Stimulated activated CD4-positive, alpha-beta T cell treated with anti-CD3 and anti-CD28 coated beads, Interleukin-2, amount 100 ng/mL, for 48 hours (primary cell): Measurements from ENCODE around the gene KRTAP9-6.
"Not testable (repeated sequence)": the region's sequence is repeated elsewhere in the genome, so short reads cannot be mapped to it uniquely, and the experiment has no call there.

Source experiments
- DNase-seq, 2 donors: peaks; one replicate each; pipeline ENCODE4 v3.0.0-alpha.2; 2020

Gene KRTAP9-6, protein sequence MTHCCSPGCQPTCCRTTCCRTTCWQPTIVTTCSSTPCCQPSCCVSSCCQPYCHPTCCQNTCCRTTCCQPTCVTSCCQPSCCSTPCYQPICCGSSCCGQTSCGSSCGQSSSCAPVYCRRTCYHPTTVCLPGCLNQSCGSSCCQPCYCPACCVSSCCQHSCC

GRCh38 chr17:41265078-41265477, at the start of gene KRTAP9-6:
KRTAP9-6 (plus strand) TSS chr17:41265378; CDS start chr17:41265378, 0 bp downstream.
- DNase-seq, result no peak

- no peak for DNase-seq
Measured at GRCh38 chr17:41215681-41216080, 49.5 kb upstream of the KRTAP9-6 start.

- no peak for DNase-seq
Measured at GRCh38 chr17:41223821-41224220, 41.4 kb upstream of the KRTAP9-6 start.

- DNase-seq, result no peak
Measured at GRCh38 chr17:41226051-41226450, 39.1 kb upstream of the KRTAP9-6 start.

DNA sequence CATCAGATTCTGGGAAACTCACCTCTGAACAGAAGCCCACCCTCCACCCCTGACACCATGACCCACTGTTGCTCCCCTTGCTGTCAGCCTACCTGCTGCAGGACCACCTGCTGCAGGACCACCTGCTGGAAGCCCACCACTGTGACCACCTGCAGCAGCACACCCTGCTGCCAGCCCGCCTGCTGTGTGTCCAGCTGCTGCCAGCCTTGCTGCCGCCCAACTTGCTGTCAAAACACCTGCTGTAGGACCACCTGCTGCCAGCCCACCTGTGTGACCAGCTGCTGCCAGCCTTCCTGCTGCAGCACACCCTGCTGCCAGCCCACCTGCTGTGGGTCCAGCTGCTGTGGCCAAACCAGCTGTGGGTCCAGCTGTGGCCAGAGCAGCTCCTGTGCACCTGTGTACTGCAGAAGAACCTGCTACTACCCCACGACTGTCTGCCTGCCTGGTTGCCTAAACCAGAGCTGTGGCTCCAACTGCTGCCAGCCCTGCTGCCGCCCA, 38.5 kb upstream of the KRTAP9-6 start, which contains the start of gene KRTAP9-2:
Gene KRTAP9-2, plus strand, starts transcription at position 51 of the 498 bp plus-strand sequence. Its CDS starts 7 bp downstream, at position 58.
- not testable (repeated sequence) for DNase-seq

- no peak for DNase-seq
Measured at GRCh38 chr17:41230094-41230493, 35.1 kb upstream of the KRTAP9-6 start.

- no peak for DNase-seq
Measured at GRCh38 chr17:41231731-41232130, 33.4 kb upstream of the KRTAP9-6 start.

DNA sequence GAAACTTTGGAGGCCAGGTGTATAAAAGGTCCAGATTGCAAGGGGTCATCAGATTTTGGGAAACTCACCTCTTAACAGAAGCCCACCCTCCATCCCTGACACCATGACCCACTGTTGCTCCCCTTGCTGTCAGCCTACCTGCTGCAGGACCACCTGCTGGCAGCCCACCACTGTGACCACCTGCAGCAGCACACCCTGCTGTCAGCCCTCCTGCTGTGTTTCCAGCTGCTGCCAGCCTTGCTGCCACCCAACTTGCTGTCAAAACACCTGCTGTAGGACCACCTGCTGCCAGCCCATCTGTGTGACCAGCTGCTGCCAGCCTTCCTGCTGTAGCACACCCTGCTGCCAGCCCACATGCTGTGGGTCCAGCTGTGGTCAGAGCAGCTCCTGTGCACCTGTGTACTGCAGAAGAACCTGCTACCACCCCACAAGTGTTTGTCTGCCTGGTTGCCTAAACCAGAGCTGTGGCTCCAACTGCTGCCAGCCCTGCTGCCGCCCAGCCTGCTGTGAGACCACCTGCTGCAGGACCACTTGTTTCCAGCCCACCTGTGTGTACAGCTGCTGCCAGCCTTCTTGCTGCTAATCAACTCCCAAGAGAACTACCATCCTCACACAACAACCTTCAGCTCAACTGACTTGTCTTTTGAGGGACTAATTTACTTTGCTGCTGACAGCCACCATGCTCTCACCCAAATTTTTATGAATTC, 32.6 kb upstream of the KRTAP9-6 start, which contains the start of gene KRTAP9-3:
Gene KRTAP9-3, plus strand, starts transcription at position 51 of the 707 bp plus-strand sequence. Its CDS starts 53 bp downstream, at position 104.
- not testable (repeated sequence) for DNase-seq

- DNase-seq, result not testable (repeated sequence)
Measured at GRCh38 chr17:41237116-41237515, 28.1 kb upstream of the KRTAP9-6 start.

GRCh38 chr17:41237949-41238437, 27.2 kb upstream of the KRTAP9-6 start, which contains the start of gene KRTAP9-8:
KRTAP9-8 (plus strand) TSS chr17:41237999; CDS start chr17:41238052, 53 bp downstream.
- not testable (repeated sequence) for DNase-seq

- DNase-seq, result not testable (repeated sequence)
Measured at GRCh38 chr17:41246995-41247787, 18.0 kb upstream of the KRTAP9-6 start.

DNA sequence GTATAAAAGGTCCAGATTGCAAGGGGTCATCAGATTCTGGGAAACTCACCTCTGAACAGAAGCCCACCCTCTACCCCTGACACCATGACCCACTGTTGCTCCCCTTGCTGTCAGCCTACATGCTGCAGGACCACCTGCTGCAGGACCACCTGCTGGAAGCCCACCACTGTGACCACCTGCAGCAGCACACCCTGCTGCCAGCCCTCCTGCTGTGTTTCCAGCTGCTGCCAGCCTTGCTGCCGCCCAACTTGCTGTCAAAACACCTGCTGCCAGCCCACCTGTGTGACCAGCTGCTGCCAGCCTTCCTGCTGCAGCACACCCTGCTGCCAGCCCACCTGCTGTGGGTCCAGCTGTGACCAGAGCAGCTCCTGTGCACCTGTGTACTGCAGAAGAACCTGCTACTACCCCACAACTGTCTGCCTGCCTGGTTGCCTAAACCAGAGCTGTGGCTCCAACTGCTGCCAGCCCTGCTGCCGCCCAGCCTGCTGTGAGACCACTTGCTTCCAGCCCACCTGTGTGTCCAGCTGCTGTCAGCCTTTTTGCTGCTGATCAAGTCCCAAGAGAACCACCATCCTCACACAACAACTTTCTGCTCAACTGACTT, 15.4 kb upstream of the KRTAP9-6 start, which contains the start of gene KRTAP9-4:
Gene KRTAP9-4, plus strand, starts transcription at position 51 of the 604 bp plus-strand sequence. Its CDS starts 34 bp downstream, at position 85.
- DNase-seq, result not testable (repeated sequence)

DNA sequence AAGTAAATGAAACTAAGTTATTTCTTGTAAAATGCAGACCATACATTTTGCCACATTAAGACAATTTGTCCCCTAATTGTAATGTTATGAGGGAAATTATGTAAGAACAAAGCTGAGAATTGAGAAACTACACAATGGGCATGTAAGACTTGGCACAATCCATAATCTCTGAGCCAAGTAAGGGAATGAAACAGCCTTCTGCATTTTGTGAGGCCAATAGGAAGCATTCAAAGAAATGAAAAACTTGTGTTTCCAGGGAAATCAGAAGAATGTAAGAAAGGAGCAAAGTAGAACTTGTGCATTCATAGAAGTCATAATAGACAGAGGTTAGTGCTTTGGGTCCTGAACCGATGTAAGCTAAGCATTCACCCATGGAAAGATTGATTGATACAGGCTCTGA, 13.9 kb upstream of the KRTAP9-6 start:
- no peak for DNase-seq

DNA sequence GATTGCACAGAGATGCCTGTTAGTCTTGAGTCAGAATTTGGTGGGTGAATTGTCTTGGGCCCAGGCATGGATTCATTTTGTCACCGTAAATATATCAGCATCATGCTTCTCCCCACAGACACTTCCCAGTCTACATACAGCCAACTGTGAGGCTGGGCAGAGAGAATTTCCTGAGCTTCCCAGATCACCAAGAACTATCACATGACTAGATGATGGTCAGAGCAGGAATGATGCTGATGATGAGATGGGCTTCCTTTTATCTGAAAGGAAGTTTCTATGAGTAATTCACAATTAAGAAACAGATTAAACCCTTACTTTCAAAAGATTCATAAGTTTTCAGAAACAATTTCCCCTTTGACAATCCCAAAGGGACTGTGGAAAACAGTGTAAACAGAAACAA, 10.3 kb upstream of the KRTAP9-6 start:
- no peak for DNase-seq

- not testable (repeated sequence) for DNase-seq
Measured at GRCh38 chr17:41255381-41256290, 9.5 kb upstream of the KRTAP9-6 start, which contains the start of gene KRTAP9-9. KRTAP9-9 (plus strand) TSS chr17:41255384.

- DNase-seq, result no peak
Measured at GRCh38 chr17:41256291-41256685, 8.9 kb upstream of the KRTAP9-6 start.

DNA sequence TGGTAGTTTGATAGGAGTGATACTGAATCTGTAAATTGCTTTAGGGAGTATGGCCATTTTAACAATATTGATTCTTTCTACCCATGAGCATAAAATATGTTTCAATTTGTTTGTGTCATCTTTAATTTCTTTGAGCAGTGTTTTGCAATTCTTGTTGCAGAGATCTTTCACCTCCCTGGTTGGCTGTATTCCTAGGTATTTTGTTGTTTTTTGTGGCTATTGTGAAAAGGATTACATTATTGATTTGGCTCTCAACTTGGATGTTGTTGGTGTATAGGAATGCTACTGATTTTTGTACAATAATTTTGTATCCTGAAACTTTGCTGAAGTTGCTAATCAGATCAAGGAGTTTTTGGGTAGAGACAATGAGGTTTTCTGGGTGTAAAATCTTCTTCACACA, 6.8 kb upstream of the KRTAP9-6 start:
- DNase-seq, result no peak

GRCh38 chr17:41263212-41263611, 2.0 kb upstream of the KRTAP9-6 start:
- DNase-seq, result no peak

DNA sequence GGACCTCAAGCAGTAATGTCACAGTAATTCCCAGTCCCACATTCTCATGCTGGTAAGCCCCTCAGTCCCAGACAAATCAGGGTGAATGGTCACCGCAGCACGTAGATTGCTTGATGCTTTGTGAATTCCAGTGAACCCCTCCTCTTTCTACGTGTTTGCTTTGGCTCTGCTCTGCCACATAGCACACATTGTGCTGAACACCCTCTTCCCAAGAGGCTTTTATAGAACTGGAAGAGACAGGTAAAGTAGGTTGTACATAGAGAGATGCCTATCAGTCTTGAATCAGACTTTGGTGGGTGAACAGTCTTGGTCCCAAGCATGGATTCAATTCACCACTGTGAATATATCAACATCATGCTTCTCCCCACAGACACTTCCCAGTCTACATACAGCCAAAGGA, 579 bp upstream of the KRTAP9-6 start:
- DNase-seq, result no peak

- no peak for DNase-seq
Measured at GRCh38 chr17:41267711-41268110, 2.5 kb downstream of the KRTAP9-6 start.

GRCh38 chr17:41271323-41271722, 6.1 kb downstream of the KRTAP9-6 start:
- not testable (repeated sequence) for DNase-seq
